ENCODE results near the gene GPR176. TPM values are rescaled to one million over a fixed set of nuclear protein-coding genes. Genes with fewer than 3 reads are reported as not detected.
A peak's percentile ranks its signal among the peaks of the same experiment; 100 is the strongest.

GPR176 gene
- polyA plus RNA-seq, 3 donors: 0.08 to 0.18 TPM; not detected in 1

DNA sequence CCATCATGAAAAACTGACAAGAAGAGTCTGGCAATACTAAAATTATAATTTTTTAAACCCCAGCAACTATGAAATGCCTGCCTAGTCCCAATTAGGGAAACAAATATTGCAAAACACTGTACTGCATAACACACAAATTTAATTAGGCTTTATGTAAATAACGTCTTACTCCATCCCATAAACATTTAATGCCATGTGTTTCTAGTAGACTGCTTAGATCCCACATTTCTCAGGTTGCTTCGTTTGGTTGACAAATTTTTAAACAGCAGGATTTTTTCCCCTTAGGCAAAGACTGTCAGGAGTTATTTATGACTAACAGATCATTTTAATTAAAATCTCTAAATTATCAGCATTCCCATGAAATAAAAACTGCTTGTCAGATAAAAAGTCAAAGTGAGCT is 43.7 kb upstream of the GPR176 start:
- DNase-seq: no peak
- H3K27me3 Mint-ChIP-seq (ENCODE audit: low read depth in 3 of 3): no peaks in the 10 kb centered on the region
- no peaks in the 10 kb centered on the region for H3K4me1 Mint-ChIP-seq
- H3K4me2 ChIP-seq (replicated peaks; ENCODE audit: extremely low read depth, low read length, poor library complexity, severe bottlenecking): no peak overlapping the region
- no peak overlapping the region for H3K4me3 ChIP-seq (replicated peaks in 1 of 3; ENCODE audit: low read depth in 2 of 3, low read length in 3 of 3)
- peaks cover 48 to 51% of the 10 kb centered on the region in 2 donors for H3K36me3 Mint-ChIP-seq
- no peaks in the 10 kb centered on the region for H4K20me1 ChIP-seq (ENCODE audit: insufficient read depth, low read length)
- H3K4me1 ChIP-seq (ENCODE audit: control insufficient read depth in 1 of 2, insufficient read depth in 2 of 2, low read length in 2 of 2): peaks cover 6 to 7% of the 10 kb centered on the region in 2 donors
- H3K27ac ChIP-seq (ENCODE audit: low read depth in 1 of 2, low read length in 2 of 2): no peak overlapping the region
- H3K4me3 Mint-ChIP-seq: no peak overlapping the region
- intact Hi-C loops (cut with micrococcal nuclease): no loop called here
- WGBS (ENCODE audit: insufficient coverage): no CpG with 5 or more reads among the region's 2 CpGs
- H3K9me3 ChIP-seq (replicated peaks in 1 of 2; ENCODE audit: control insufficient read depth in 1 of 2, insufficient read depth in 1 of 2, low read length in 2 of 2): no peaks in the 10 kb centered on the region
- H2AFZ ChIP-seq (ENCODE audit: insufficient read depth, low read depth, low read length, poor library complexity, severe bottlenecking): no peak overlapping the region
- TF ChIP-seq, protein P1, sequence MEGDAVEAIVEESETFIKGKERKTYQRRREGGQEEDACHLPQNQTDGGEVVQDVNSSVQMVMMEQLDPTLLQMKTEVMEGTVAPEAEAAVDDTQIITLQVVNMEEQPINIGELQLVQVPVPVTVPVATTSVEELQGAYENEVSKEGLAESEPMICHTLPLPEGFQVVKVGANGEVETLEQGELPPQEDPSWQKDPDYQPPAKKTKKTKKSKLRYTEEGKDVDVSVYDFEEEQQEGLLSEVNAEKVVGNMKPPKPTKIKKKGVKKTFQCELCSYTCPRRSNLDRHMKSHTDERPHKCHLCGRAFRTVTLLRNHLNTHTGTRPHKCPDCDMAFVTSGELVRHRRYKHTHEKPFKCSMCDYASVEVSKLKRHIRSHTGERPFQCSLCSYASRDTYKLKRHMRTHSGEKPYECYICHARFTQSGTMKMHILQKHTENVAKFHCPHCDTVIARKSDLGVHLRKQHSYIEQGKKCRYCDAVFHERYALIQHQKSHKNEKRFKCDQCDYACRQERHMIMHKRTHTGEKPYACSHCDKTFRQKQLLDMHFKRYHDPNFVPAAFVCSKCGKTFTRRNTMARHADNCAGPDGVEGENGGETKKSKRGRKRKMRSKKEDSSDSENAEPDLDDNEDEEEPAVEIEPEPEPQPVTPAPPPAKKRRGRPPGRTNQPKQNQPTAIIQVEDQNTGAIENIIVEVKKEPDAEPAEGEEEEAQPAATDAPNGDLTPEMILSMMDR (IDR thresholded peaks at IDR 0.05): no peak
- no peaks in the 10 kb centered on the region for H3K27me3 ChIP-seq (ENCODE audit: control insufficient read depth in 2 of 2, insufficient read depth in 2 of 2, low read length in 2 of 2)
- H3K36me3 ChIP-seq (replicated peaks in 1 of 2; ENCODE audit: control insufficient read depth in 1 of 2, insufficient read depth in 2 of 2, low read length in 2 of 2): peaks cover 62 to 88% of the 10 kb centered on the region in 2 donors
- H3K79me2 ChIP-seq (ENCODE audit: insufficient read depth, low read length): no peaks in the 10 kb centered on the region
- no peak overlapping the region for H3K27ac Mint-ChIP-seq
- H3K9me3 Mint-ChIP-seq: no peaks in the 10 kb centered on the region
- H3K9ac ChIP-seq (ENCODE audit: insufficient read depth, low read length, poor library complexity, severe bottlenecking): no peak overlapping the region

GRCh38 chr15:39961051-39961450 is 41.0 kb upstream of the GPR176 start:
- H3K27ac ChIP-seq (ENCODE audit: low read depth in 1 of 2, low read length in 2 of 2): peak overlapping the region in 1 of 2 donors; percentile 33
- Mint-ChIP-seq H3K27me3 (ENCODE audit: low read depth in 3 of 3) (no peaks in the 10 kb centered on the region), H3K36me3 (peaks cover 29 to 50% of the 10 kb centered on the region in 2 donors), H3K4me3 (no peak overlapping the region), H3K27ac (no peak overlapping the region), H3K9me3 (peaks cover 0 to 2% (median 0%) of the 10 kb centered on the region in 7 donors), H3K4me1 (no peaks in the 10 kb centered on the region)
- no peaks in the 10 kb centered on the region for H4K20me1 ChIP-seq (ENCODE audit: insufficient read depth, low read length)
- H3K4me1 ChIP-seq (ENCODE audit: control insufficient read depth in 1 of 2, insufficient read depth in 2 of 2, low read length in 2 of 2): peaks cover 6 to 7% of the 10 kb centered on the region in 2 donors
- no peaks in the 10 kb centered on the region for H3K27me3 ChIP-seq (ENCODE audit: control insufficient read depth in 2 of 2, insufficient read depth in 2 of 2, low read length in 2 of 2)
- no peak overlapping the region for H3K4me2 ChIP-seq (replicated peaks; ENCODE audit: extremely low read depth, low read length, poor library complexity, severe bottlenecking)
- DNase-seq: no peak
- H3K36me3 ChIP-seq (replicated peaks in 1 of 2; ENCODE audit: control insufficient read depth in 1 of 2, insufficient read depth in 2 of 2, low read length in 2 of 2): peaks cover 62 to 88% of the 10 kb centered on the region in 2 donors
- H3K79me2 ChIP-seq (ENCODE audit: insufficient read depth, low read length): no peaks in the 10 kb centered on the region
- H2AFZ ChIP-seq (ENCODE audit: insufficient read depth, low read depth, low read length, poor library complexity, severe bottlenecking): no peak overlapping the region
- no peaks in the 10 kb centered on the region for H3K9me3 ChIP-seq (replicated peaks in 1 of 2; ENCODE audit: control insufficient read depth in 1 of 2, insufficient read depth in 1 of 2, low read length in 2 of 2)
- no peak overlapping the region for H3K9ac ChIP-seq (ENCODE audit: insufficient read depth, low read length, poor library complexity, severe bottlenecking)
- 100% methylated on average over 1 of the region's 1 CpG for WGBS (ENCODE audit: insufficient coverage)
- intact Hi-C loops (cut with micrococcal nuclease): no loop called here
- TF ChIP-seq, protein P1 (IDR thresholded peaks at IDR 0.05): no peak
- H3K4me3 ChIP-seq (replicated peaks in 1 of 3; ENCODE audit: low read depth in 2 of 3, low read length in 3 of 3): no peak overlapping the region
